ENCODE results near the gene CAV3.
"Not testable (repeated sequence)": the region's sequence is repeated elsewhere in the genome, so short reads cannot be mapped to it uniquely, and the experiment has no call there.

The CAV3 gene

GRCh38 chr3:8733332-8734094 is at the start of gene CAV3:
TSS of gene CAV3 (plus strand) at chr3:8733802. CDS start at chr3:8733877, 75 bp downstream.
- Mint-ChIP-seq H3K4me3 (no peak within 1 kb of the TSS), H3K36me3 (ENCODE audit: low read depth) (no peaks in the 10 kb centered on the region), H3K27ac (no peak within 1 kb of the TSS), H3K9me3 (no peaks in the 10 kb centered on the region), H3K27me3 (ENCODE audit: low read depth) (no peaks in the 10 kb centered on the region), H3K4me1 (ENCODE audit: low read depth) (no peaks in the 10 kb centered on the region)
- no peak for DNase-seq (ENCODE audit: low spot score)

- not testable (repeated sequence) for H3K27ac Mint-ChIP-seq; H3K4me3 Mint-ChIP-seq; H3K4me1 Mint-ChIP-seq (ENCODE audit: low read depth); DNase-seq (ENCODE audit: low spot score); H3K27me3 Mint-ChIP-seq (ENCODE audit: low read depth); H3K36me3 Mint-ChIP-seq (ENCODE audit: low read depth); H3K9me3 Mint-ChIP-seq
These were observed 48.6 kb upstream of the CAV3 start for GRCh38 chr3:8684992-8685391.

- not testable (repeated sequence) for H3K4me1 Mint-ChIP-seq (ENCODE audit: low read depth); H3K27ac Mint-ChIP-seq; H3K4me3 Mint-ChIP-seq; H3K36me3 Mint-ChIP-seq (ENCODE audit: low read depth); H3K27me3 Mint-ChIP-seq (ENCODE audit: low read depth); DNase-seq (ENCODE audit: low spot score); H3K9me3 Mint-ChIP-seq
These were observed 42.3 kb upstream of the CAV3 start for GRCh38 chr3:8691295-8691694.

- DNase-seq (ENCODE audit: low spot score): no peak
- Mint-ChIP-seq H3K4me3 (no peak overlapping the region), H3K9me3 (no peaks in the 10 kb centered on the region), H3K4me1 (ENCODE audit: low read depth) (no peaks in the 10 kb centered on the region), H3K27ac (no peak overlapping the region), H3K27me3 (ENCODE audit: low read depth) (no peaks in the 10 kb centered on the region), H3K36me3 (ENCODE audit: low read depth) (no peaks in the 10 kb centered on the region)
These were observed 31.0 kb upstream of the CAV3 start for GRCh38 chr3:8702560-8702959.

- no peak overlapping the region for H3K27ac Mint-ChIP-seq
- H3K9me3 Mint-ChIP-seq: no peaks in the 10 kb centered on the region
- no peaks in the 10 kb centered on the region for H3K36me3 Mint-ChIP-seq (ENCODE audit: low read depth)
- H3K27me3 Mint-ChIP-seq (ENCODE audit: low read depth): no peaks in the 10 kb centered on the region
- no peaks in the 10 kb centered on the region for H3K4me1 Mint-ChIP-seq (ENCODE audit: low read depth)
- DNase-seq (ENCODE audit: low spot score): no peak
- H3K4me3 Mint-ChIP-seq: no peak overlapping the region
These were observed 28.0 kb upstream of the CAV3 start for GRCh38 chr3:8705575-8705974.

GRCh38 chr3:8709287-8709686 is 24.3 kb upstream of the CAV3 start:
- Mint-ChIP-seq H3K27me3 (ENCODE audit: low read depth) (no peaks in the 10 kb centered on the region), H3K4me1 (ENCODE audit: low read depth) (no peaks in the 10 kb centered on the region), H3K36me3 (ENCODE audit: low read depth) (no peaks in the 10 kb centered on the region), H3K4me3 (no peak overlapping the region), H3K27ac (no peak overlapping the region), H3K9me3 (no peaks in the 10 kb centered on the region)
- no peak for DNase-seq (ENCODE audit: low spot score)

- no peaks in the 10 kb centered on the region for H3K36me3 Mint-ChIP-seq (ENCODE audit: low read depth)
- H3K4me3 Mint-ChIP-seq: no peak overlapping the region
- H3K27me3 Mint-ChIP-seq (ENCODE audit: low read depth): no peaks in the 10 kb centered on the region
- no peaks in the 10 kb centered on the region for H3K9me3 Mint-ChIP-seq
- no peaks in the 10 kb centered on the region for H3K4me1 Mint-ChIP-seq (ENCODE audit: low read depth)
- no peak overlapping the region for H3K27ac Mint-ChIP-seq
- DNase-seq (ENCODE audit: low spot score): no peak
These were observed 23.6 kb upstream of the CAV3 start for GRCh38 chr3:8709801-8710507.

GRCh38 chr3:8712045-8712907 is 21.3 kb upstream of the CAV3 start:
- no peaks in the 10 kb centered on the region for H3K4me1 Mint-ChIP-seq (ENCODE audit: low read depth)
- no peaks in the 10 kb centered on the region for H3K9me3 Mint-ChIP-seq
- H3K4me3 Mint-ChIP-seq: no peak overlapping the region
- H3K27ac Mint-ChIP-seq: no peak overlapping the region
- DNase-seq (ENCODE audit: low spot score): no peak
- no peaks in the 10 kb centered on the region for H3K27me3 Mint-ChIP-seq (ENCODE audit: low read depth)
- no peaks in the 10 kb centered on the region for H3K36me3 Mint-ChIP-seq (ENCODE audit: low read depth)

- no peak overlapping the region for H3K27ac Mint-ChIP-seq
- no peaks in the 10 kb centered on the region for H3K27me3 Mint-ChIP-seq (ENCODE audit: low read depth)
- no peaks in the 10 kb centered on the region for H3K4me1 Mint-ChIP-seq (ENCODE audit: low read depth)
- DNase-seq (ENCODE audit: low spot score): no peak
- no peaks in the 10 kb centered on the region for H3K9me3 Mint-ChIP-seq
- no peaks in the 10 kb centered on the region for H3K36me3 Mint-ChIP-seq (ENCODE audit: low read depth)
- no peak overlapping the region for H3K4me3 Mint-ChIP-seq
These were observed 20.7 kb upstream of the CAV3 start for GRCh38 chr3:8712908-8713255.

- Mint-ChIP-seq H3K27ac (no peak overlapping the region), H3K9me3 (no peaks in the 10 kb centered on the region), H3K27me3 (ENCODE audit: low read depth) (no peaks in the 10 kb centered on the region), H3K4me1 (ENCODE audit: low read depth) (no peaks in the 10 kb centered on the region), H3K36me3 (ENCODE audit: low read depth) (no peaks in the 10 kb centered on the region), H3K4me3 (no peak overlapping the region)
- no peak for DNase-seq (ENCODE audit: low spot score)
These were observed 19.5 kb upstream of the CAV3 start for GRCh38 chr3:8713901-8714759.

- not testable (repeated sequence) for H3K9me3 Mint-ChIP-seq; H3K4me3 Mint-ChIP-seq; DNase-seq (ENCODE audit: low spot score); H3K36me3 Mint-ChIP-seq (ENCODE audit: low read depth); H3K27me3 Mint-ChIP-seq (ENCODE audit: low read depth); H3K4me1 Mint-ChIP-seq (ENCODE audit: low read depth); H3K27ac Mint-ChIP-seq
These were observed 17.8 kb upstream of the CAV3 start for GRCh38 chr3:8715757-8716156.

- Mint-ChIP-seq H3K4me1 (ENCODE audit: low read depth) (no peaks in the 10 kb centered on the region), H3K36me3 (ENCODE audit: low read depth) (no peaks in the 10 kb centered on the region), H3K27ac (no peak overlapping the region), H3K9me3 (peaks cover 9% of the 10 kb centered on the region), H3K4me3 (no peak overlapping the region), H3K27me3 (ENCODE audit: low read depth) (no peaks in the 10 kb centered on the region)
- DNase-seq (ENCODE audit: low spot score): no peak
These were observed 10.8 kb upstream of the CAV3 start for GRCh38 chr3:8722808-8723207.

GRCh38 chr3:8723612-8724011 is 10.0 kb upstream of the CAV3 start:
- Mint-ChIP-seq H3K27me3 (ENCODE audit: low read depth) (no peaks in the 10 kb centered on the region), H3K36me3 (ENCODE audit: low read depth) (no peaks in the 10 kb centered on the region), H3K27ac (no peak overlapping the region), H3K4me3 (no peak overlapping the region), H3K9me3 (peaks cover 9% of the 10 kb centered on the region), H3K4me1 (ENCODE audit: low read depth) (no peaks in the 10 kb centered on the region)
- no peak for DNase-seq (ENCODE audit: low spot score)

All from T-helper 2 cell treated with Interferon-gamma antibody and Interleukin-4, amounts not matched to agents 5 μg/mL and 100 μg/mL, for 36 hours (primary cell).